NCI-H526 treated with DMSO at 0.1 percent for 48 hours (cell line): Measurements from ENCODE around the gene TMEM19.

ENCODE experiments used
- DNase-seq: peaks from one replicate; lab custom pipeline; 2025; lab: John Stamatoyannopoulos, UW

The TMEM19 gene

DNA sequence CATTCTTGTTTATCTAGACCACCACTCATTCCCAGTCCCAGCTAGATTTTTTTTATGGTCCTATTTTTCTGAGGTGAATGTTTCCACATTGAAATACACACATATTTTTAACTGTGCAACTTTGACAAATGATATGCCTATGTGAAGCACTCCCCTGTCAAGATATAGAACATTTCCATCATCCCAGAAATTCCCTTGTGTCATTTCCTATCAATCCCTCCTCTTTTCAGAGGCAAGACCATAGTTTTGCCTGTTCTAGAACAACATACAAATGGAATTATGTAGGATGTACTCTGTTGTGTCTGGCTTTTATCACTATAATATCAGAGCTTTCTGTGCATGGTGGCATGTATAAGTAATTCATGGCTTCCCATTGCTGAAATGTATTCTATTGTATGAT is 32.7 kb downstream of the TMEM19 start:
- no peak for DNase-seq

DNA sequence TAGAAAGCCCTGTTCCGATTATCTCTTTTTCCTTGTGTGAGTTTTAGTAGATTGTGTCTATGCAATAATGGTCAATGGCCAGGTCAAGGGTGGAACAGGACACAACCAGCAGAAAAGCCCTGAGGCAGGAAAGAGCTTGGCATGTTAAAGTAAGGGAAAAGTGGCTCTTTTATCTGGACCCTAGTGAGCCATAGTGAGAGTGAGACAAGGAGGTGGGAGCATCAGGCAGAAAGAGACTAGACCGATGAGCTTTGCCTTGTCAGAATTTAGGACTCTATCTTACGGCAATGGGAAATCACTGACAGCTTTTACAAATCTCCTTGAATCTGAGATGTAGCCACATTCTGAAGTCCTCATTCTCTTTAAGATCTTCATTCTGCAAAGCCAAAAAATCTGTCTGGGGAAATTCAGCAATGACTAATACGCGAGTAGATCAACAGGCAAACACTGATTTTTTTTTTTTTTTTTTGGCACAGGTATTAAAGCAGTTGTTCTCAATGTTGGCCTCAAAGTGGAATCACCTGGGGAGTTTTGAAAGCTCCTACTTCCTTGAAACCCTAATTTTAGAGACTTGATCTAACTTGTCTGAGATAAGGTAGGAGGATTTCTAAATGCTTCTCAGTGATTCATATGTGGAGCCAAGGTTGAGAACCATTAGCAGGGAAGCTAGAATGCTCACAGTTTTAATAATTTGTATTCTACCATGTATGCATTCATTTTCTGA is 33.9 kb downstream of the TMEM19 start:
- no peak for DNase-seq

DNA sequence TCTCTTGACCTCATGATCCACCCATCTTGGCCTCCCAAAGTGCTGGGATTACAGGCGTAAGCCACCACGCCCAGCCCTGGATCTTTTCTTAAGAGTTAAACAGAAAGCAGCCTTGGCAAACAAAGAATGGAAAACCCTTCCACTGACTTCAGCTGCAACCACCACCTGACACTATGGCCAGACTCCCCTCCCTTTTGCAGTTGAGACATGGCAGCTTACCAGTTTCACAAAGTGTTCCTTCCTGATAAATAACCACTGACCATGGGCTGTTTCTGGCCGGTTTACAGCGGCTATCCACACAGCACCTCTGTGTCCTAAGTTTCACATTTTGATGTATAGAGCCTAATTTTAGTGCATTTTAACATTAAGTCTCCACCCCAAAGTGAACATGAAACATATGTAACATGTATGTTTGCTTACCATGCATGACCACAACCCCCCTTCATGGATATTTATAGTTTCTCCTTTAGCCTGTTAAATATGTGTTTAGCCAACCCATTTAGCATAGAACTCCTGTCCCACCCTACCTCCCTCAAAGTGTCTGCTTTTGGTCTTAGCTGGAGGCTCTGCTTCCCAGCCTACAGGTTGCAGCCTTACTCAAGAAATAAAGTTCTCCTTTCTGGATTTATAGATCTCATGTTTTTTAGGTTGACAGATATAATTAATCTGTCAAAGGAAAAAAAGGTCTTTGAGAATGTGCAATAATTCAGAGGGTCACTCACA is 36.1 kb downstream of the TMEM19 start:
- no peak for DNase-seq

DNA sequence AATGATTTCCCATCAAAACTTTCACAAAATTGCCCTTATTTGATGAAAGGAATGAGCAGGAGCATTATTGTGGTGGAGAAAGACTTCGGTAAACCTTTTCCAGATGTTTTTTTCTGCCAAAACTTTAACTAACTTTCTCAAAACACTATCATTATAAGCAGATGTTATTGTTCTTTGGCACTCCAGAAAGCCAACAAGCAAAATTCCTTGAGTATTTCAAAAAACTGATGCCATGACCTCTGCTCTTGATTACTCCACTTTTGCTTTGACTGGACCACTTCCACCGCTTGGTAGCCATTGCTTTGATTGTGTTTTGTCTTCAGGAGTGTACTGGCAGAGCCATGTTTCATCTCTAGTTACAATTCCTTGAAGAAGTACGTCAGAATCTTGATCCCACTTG is 39.1 kb downstream of the TMEM19 start:
- DNase-seq: no peak

DNA sequence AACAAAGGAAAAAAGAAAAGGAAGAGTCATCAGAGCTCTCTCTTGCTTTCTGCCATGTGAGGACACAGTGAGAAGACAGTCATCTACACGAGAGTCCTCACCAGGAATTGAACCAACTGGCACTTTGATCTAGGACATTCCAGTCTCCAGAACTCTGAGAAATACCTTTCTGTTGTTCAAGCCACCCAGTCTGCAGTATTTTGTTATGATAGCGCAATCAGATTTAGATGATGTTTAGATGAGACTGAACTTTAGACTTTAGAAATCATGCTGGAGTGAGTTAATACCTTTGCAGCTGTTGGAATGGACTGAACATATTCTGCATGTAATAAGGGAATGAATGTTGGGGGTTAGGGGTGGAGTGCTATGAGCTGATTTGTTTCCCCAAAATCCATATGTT is 40.7 kb downstream of the TMEM19 start:
- DNase-seq: no peak

DNA sequence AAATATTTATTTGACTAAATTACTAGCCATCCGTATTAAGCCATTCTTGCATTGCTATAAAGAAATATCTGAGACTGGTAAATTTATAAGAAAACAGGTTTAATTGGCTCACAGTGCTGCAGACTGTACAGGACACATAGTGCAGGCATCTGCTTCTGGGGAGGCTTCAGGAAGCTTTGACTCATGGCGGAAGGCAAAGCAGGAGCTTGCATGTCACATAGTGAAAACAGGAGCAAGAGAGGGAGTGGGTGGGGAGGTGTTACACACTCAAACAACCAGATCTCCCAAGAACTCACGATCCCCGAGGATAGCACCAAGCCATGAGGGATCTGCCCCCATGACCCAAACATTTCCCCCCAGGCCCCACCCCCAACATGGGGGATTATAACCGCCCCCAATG is 42.1 kb downstream of the TMEM19 start:
- DNase-seq: no peak

DNA sequence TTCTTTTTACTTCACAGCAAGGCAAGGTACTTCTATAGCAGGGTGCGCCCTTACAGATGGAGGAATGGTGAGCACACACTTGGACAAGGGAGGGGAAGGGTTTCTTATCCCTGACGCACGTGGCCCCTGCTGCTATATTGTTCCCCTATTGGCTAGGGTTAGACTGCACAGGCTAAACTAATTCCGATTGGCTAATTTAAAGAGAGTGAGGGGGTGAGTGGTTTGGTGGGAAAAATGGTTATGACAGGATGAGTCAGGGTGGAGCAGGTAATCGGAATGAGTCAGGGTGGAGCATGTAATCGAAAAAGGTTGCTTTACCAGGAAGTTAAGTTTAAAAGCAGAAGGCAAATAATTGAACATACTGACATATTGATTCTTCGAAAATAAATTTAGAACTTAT is 45.1 kb downstream of the TMEM19 start:
- DNase-seq: no peak

DNA sequence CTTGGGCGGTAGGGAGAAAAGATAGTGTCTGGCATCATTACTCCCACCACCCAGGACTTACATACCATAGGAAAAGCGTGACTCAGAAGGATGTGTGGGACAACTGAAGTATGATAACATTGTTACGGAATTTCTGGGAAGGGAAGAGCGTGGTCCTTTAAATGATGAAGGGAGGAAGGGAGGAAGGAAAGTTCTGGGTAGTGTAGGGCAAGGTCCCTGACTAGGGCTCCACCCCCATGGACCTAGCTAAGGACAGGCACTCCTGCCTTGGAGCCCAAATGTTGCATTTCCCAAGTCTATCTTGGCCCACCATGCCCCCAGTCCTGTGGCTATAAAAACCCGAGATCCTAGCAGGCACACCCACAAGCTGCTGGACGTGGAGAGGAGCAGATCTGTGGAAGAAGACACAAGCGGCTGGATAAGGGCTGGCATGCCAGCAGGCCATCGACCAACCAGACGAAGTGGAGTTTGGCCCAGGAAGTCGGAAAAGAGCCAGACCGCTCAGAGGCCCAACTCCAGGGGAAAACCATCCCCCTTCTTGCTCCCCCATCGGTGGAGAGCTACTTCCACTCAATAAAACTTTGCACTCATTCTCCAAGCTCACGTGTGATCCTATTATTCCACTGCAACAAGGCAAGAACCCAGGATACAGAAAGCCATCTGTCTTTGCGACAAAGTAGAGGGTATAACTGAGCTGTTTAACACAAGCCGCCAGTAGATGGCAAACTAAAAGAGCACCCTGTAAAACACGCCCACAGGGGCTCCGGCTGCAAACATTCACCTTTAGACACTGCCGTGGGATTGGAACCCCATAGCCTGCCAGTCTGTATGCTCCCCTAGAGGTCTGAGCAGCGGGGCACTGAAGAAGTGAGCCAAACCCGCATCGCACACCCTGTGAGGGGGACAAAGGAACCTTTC is 45.8 kb downstream of the TMEM19 start:
- no peak for DNase-seq

DNA sequence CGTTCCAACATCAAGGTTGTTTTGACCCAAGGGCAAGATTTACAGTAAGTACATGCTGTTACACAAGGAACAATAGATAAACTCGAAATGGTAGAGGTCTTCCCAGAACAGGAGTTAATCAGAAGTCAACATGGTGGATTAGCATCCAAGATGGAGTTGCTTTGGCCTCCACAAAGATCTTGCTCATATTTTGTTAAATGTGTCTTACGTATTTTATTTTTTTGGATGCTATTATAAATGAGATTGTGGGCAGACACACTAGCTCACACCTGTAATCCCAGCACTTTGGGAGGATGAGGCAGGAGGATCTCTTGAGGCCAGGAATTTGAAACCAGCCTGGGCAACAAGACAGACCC is 46.5 kb downstream of the TMEM19 start:
- no peak for DNase-seq

DNA sequence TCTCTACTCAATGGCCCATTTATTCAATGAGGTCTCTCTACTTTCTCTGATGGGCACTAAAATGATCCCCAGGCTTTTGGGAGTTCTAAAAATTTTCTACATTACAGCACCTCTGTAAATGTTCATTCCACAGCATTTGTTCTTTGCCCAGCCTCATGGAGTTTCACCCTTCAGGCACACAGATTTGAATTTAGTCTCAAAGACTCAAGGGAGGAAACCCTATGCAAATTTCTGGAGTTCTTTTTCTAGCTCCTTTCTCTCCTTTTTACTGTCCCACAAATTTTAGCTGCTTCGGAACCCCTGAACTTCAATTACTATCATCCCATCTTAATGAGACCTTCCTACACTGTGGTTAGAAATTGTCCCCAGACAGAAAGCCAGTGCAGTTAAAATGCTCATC is 51.3 kb downstream of the TMEM19 start:
- no peak for DNase-seq

DNA sequence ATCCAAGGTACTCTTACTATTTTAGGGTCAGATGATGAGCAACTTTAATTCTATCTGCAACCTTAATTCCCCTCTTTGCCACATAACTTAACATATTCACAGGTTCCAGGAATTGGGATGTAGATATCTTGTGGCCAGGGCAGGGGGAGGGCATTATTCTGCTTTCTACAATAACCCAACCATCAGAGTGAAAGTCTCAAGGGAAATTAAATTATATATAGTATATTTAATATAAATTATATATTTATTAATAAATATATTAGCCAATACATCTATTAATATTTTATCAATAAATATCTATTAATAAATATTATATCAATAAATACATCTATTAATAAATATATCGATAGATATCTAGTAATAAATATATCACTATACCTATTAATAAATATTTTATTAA is 57.1 kb downstream of the TMEM19 start:
- no peak for DNase-seq

DNA sequence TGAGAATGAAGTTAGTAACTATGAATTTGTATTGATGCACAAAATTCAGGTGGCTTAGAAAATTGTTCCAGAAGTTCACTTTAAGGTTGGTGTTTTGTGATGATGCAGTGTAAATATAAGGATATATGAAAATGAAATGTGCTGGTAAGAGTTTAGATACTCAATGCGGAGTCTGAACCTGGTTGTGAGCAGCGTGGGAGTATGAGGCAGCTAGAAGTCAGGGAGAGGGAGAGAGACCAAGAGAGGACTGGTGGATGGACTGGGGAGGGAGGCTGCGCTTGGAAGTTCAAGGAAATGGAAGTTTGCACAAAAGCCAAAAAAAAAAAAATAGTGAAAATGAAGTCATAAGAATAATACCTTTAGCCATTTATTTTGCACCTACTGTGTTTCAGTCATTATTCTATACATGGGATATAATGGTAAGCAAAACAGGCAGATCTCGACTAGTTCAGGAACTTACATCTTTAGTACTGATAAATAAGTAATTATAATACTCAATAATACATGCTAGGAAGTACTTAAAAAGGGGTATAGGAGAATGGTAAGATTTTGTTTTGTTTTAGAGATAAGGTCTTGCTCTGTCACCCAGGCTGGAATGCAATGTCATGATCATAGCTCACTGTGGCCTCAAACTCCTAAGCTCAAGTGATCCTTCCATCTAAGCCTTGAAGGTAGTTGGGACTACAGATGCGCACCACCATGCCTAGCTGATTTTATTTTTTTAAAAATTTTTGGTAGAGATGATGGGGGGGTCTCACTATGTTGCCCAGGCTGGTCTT is 58.8 kb downstream of the TMEM19 start:
- no peak for DNase-seq

DNA sequence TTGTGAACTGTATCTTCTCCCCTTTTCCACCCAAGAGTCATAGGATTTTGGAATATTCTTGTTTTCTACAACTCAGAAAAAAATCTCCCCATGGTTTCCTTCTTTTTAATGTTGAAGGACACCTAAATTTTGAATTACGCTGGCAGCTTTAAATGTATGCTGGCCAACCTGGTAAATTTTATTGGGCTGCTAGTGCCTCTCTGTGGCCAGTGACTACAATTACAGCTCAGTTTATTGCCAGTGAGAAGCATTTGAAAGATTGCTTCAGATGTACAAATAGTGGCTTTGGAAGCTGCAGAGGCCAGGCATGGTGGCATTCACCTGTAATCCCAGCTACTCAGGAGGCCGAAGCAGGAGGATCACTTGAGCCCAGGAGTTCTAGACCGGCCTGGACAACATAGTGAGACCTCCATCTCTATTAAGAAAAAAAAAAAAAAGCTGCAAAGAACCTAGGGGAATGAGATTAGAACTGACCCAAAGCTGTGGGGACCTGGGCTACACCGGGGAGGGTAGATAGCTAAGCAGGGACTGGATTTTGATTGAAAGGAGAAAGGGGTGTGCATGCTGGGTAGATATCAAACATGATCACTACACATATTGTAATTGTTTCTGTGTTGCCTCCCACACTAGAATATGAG is 61.2 kb downstream of the TMEM19 start:
- DNase-seq: peak; percentile 51

DNA sequence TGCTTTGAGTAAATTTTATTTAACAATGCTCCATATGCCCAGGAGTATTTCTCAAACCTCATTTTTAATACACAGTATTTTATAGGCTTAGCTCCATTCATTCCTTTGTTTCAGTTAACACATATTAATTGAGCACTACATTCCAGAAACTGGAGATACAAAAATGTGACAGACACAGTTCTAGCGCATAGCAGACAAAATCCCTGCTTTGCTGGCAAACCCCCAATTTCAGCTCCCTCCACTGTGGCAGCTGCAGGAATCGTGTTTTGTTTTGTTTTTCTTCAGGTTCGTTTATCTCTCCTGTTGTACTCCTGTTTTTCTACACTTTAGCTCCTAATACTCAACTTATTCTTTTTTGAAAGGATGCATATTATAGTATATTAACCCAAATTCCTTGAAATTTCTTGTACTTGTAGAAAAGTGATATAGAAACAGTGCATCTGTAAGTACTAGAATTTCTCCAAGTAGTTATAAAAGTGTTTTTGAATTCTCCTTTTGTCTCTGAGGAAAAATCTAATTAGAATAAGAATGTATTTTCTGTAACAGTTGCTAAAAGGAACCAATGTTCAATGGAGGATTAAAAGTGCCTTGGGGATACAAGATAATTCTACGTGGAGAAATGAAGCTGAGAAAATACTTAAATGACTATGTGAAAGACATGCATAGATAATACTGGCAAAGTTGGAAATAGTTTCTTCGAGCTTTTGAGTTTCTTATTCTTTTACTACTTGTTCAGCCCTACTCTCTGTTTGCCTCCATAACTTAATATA is 62.4 kb downstream of the TMEM19 start:
- no peak for DNase-seq

DNA sequence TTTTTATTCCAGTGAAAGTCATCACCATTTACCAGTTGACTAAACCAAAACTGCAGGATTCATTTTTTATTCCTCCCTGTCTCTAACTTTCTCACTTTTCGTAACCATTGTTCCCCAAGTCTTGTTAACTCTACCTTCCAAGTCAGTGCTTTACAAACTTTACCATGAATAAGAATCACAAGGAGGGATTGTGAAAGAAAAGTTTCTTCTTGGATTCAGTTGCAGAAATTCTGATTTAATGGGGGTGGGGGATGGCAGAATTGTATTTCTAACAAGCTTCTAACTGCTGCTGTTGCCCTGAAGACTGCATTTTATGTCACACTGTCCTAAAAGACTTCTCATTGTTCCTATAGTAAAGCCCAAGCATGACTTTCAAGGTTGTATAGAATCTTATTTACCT is 63.8 kb downstream of the TMEM19 start:
- DNase-seq: no peak

DNA sequence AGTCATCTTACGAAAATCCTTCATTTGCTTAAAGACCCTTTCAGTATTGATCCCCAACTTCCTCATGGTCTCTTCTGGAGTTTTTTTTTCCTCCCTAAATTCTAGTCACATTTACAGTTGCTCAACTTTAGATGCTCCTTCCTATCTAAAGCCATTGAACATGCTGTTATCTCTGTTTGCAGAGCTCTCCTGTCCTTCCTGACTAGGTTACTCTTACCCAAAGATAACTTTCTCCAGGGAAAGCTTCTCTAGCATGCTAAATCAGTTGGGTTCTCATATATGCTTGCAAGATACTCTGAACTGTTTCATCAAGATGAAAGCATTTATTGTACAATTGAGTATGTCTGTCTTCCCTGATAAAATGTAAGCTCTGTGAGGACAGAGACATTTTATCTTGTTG is 67.0 kb downstream of the TMEM19 start:
- DNase-seq: no peak
